Fibroblast of lung (primary cell): Measurements from ENCODE around the gene KRT7. TPM values are rescaled to one million over a fixed set of nuclear protein-coding genes. Genes with fewer than 3 reads are reported as not detected.
A peak's percentile ranks its signal among the peaks of the same experiment; 100 is the strongest.

Source experiments
- DNase-seq, 2 donors: peaks; one replicate each; pipeline versions ENCODE4 v3.0.0 to v3.0.0-alpha.2; 2010; ENCODE audit warnings: low read depth in 2 of 2
- H2AFZ ChIP-seq: 2 replicates; pipeline ENCODE4 v1.5.1; 2012; ENCODE audit warnings: low read length, control low read depth, inconsistent platforms
- H3K27ac ChIP-seq: 2 replicates; pipeline ENCODE4 v1.5.1; 2011; ENCODE audit warnings: low read length, control low read depth; ENCODE audit not compliant: insufficient read depth
- H3K27me3 ChIP-seq: 2 replicates; pipeline ENCODE4 v1.5.1; 2011; ENCODE audit warnings: mild to moderate bottlenecking, low read length; ENCODE audit not compliant: control insufficient read depth, insufficient read depth
- H3K36me3 ChIP-seq: 2 replicates; pipeline ENCODE4 v1.5.1; 2011; ENCODE audit warnings: low read length; ENCODE audit not compliant: control insufficient read depth, insufficient read depth
- H3K4me1 ChIP-seq: 2 replicates; pipeline ENCODE4 v1.5.1; 2011; ENCODE audit warnings: low read length; ENCODE audit not compliant: control insufficient read depth, insufficient read depth; ENCODE audit errors: extremely low read depth
- H3K4me2 ChIP-seq: 2 replicates; pipeline ENCODE4 v1.5.1; 2011; ENCODE audit warnings: low read length, control low read depth; ENCODE audit not compliant: insufficient read depth; ENCODE audit errors: extremely low read depth
- H3K4me3 ChIP-seq, 4 experiments: fragments of 200-600 bp in 1 of 4; sonication (generic) in 1 of 4; replicated peaks in 1 of 4; 2 replicates each; pipeline ENCODE4 v1.5.1; 2011 to 2016; ENCODE audit warnings: low read length in 4 of 4, low read depth in 3 of 4, mild to moderate bottlenecking in 3 of 4, control low read depth in 2 of 4, inconsistent platforms in 1 of 4, mixed read lengths in 1 of 4; ENCODE audit not compliant: insufficient read depth in 1 of 4; ENCODE audit errors: control extremely low read depth in 1 of 4
- H3K79me2 ChIP-seq: 2 replicates; pipeline ENCODE4 v1.5.1; 2012; ENCODE audit warnings: mild to moderate bottlenecking, low read length, inconsistent platforms; ENCODE audit not compliant: control insufficient read depth, insufficient read depth
- H3K9ac ChIP-seq: 2 replicates; pipeline ENCODE4 v1.5.1; 2011; ENCODE audit warnings: mild to moderate bottlenecking, low read length, control low read depth; ENCODE audit not compliant: insufficient read depth
- H3K9me3 ChIP-seq: 2 replicates; pipeline ENCODE4 v1.5.1; 2012; ENCODE audit warnings: low read depth, low read length; ENCODE audit not compliant: control insufficient read depth, insufficient read depth
- H4K20me1 ChIP-seq: 2 replicates; pipeline ENCODE4 v1.5.1; 2011; ENCODE audit warnings: low read length; ENCODE audit not compliant: control insufficient read depth, insufficient read depth; ENCODE audit errors: extremely low read depth
- CTCF ChIP-seq, 2 donors: IDR thresholded peaks in 1 of 2; conservative IDR thresholded peaks in 1 of 2; 1 replicate in 1 of 2; 2 replicates in 1 of 2; pipeline ENCODE4 v1.5.1; 2011 to 2012; ENCODE audit warnings: low read length in 2 of 2, control low read depth in 1 of 2, inconsistent platforms in 1 of 2, low read depth in 1 of 2, mild to moderate bottlenecking in 1 of 2
- EZH2 ChIP-seq: IDR thresholded peaks from 2 replicates; pipeline ENCODE4 v1.5.1; 2012; ENCODE audit warnings: low read length, control low read depth, mild to moderate bottlenecking; ENCODE audit errors: missing control alignments
- polyA plus RNA-seq, 2 donors: library from polyadenylated mRNA; depleted of rRNA in 1 of 2; stranded (reverse) in 1 of 2; unstranded in 1 of 2; fragments of >200 nt; gene quantifications; 2 replicates each; pipeline ENCODE4 v1.2.1, GENCODE V29; 2011 to 2012; ENCODE audit warnings: missing spikeins in 1 of 2
- total RNA-seq: library from RNA; depleted of rRNA; stranded (reverse); fragments of >200 nt; gene quantifications from 2 replicates; pipeline ENCODE4 v1.2.1, GENCODE V29; 2014

The KRT7 gene
- total and polyA plus RNA-seq, 2 donors (not counting 1 experiment from before 2014, with no cell fraction given) = 3.5 to 8.6 TPM

- no peak overlapping the region for H2AFZ ChIP-seq
- DNase-seq = peak in 1 of 2 donors; percentile 75
- TF ChIP-seq EZH2 (no peak), CTCF (conservative IDR thresholded peaks at IDR 0.05 in 1 of 2, IDR thresholded peaks at IDR 0.05 in 1 of 2; ENCODE audit: low read depth in 1 of 2, low read length in 2 of 2) (no peak)
- no peak overlapping the region for H3K4me2 ChIP-seq
- peaks cover 32% of the 10 kb centered on the region for H3K4me1 ChIP-seq
- H3K27me3 ChIP-seq = no peaks in the 10 kb centered on the region
- H4K20me1 ChIP-seq = no peaks in the 10 kb centered on the region
- H3K36me3 ChIP-seq = no peaks in the 10 kb centered on the region
- no peak overlapping the region for H3K27ac ChIP-seq
- H3K4me3 ChIP-seq = no peak overlapping the region
- H3K79me2 ChIP-seq = no peaks in the 10 kb centered on the region
- H3K9ac ChIP-seq = no peak overlapping the region
- H3K9me3 ChIP-seq = no peaks in the 10 kb centered on the region
Measured at GRCh38 chr12:52195065-52195730, 37.8 kb upstream of the KRT7 start.

GRCh38 chr12:52197371-52198231 lies 35.4 kb upstream of the KRT7 start:
- Histone ChIP-seq H3K9me3 (no peaks in the 10 kb centered on the region), H3K79me2 (no peaks in the 10 kb centered on the region), H3K4me3 (no peak overlapping the region), H3K9ac (no peak overlapping the region), H4K20me1 (no peaks in the 10 kb centered on the region), H3K4me1 (peaks cover 15% of the 10 kb centered on the region), H3K27ac (no peak overlapping the region), H3K4me2 (no peak overlapping the region), H3K36me3 (no peaks in the 10 kb centered on the region), H3K27me3 (no peaks in the 10 kb centered on the region), H2AFZ (no peak overlapping the region)
- TF ChIP-seq CTCF (conservative IDR thresholded peaks at IDR 0.05 in 1 of 2, IDR thresholded peaks at IDR 0.05 in 1 of 2; ENCODE audit: low read depth in 1 of 2, low read length in 2 of 2) (no peak), EZH2 (no peak)
- DNase-seq = peak in 1 of 2 donors; percentile 53

GRCh38 chr12:52198454-52199215 lies 34.4 kb upstream of the KRT7 start:
- no peak overlapping the region for H3K27ac ChIP-seq
- H3K79me2 ChIP-seq = no peaks in the 10 kb centered on the region
- TF ChIP-seq EZH2 (no peak), CTCF (conservative IDR thresholded peaks at IDR 0.05 in 1 of 2, IDR thresholded peaks at IDR 0.05 in 1 of 2; ENCODE audit: low read depth in 1 of 2, low read length in 2 of 2) (no peak)
- H3K4me3 ChIP-seq = no peak overlapping the region
- no peak overlapping the region for H2AFZ ChIP-seq
- no peak for DNase-seq
- H3K27me3 ChIP-seq = no peaks in the 10 kb centered on the region
- H3K9me3 ChIP-seq = no peaks in the 10 kb centered on the region
- no peaks in the 10 kb centered on the region for H3K36me3 ChIP-seq
- H4K20me1 ChIP-seq = no peaks in the 10 kb centered on the region
- H3K9ac ChIP-seq = no peak overlapping the region
- H3K4me1 ChIP-seq = peaks cover 15% of the 10 kb centered on the region
- H3K4me2 ChIP-seq = no peak overlapping the region
